Endothelial cell of umbilical vein (primary cell): ENCODE results near the gene MT1M. TPM values are rescaled to one million over a fixed set of nuclear protein-coding genes. Genes with fewer than 3 reads are reported as not detected.
A peak's percentile ranks its signal among the peaks of the same experiment; 100 is the strongest.

ENCODE experiments used
- BruUV-seq: library from RNA; stranded (reverse); fragments of 400-500 nt; replicated peaks from 2 replicates; lab custom pipeline; 2021; lab: Mats Ljungman, UMichigan
- CTCF ChIA-PET: fragments of 300-600, 350-600 bp; sonication (Branson Sonifier 250); formaldehyde crosslinking; loops from one replicate; lab custom pipeline; 2021; ENCODE audit warnings: antibody characterized with exemption, inconsistent platforms; lab: Charles Lee
- POLR2A ChIA-PET: fragments of 300-600, 350-600 bp; sonication (Branson Sonifier 250); formaldehyde crosslinking; loops from one replicate; lab custom pipeline; 2021; ENCODE audit warnings: antibody characterized with exemption, inconsistent platforms; lab: Charles Lee
- DNase-seq: peaks from one replicate; pipeline ENCODE4 v3.0.0-alpha.2; 2011; ENCODE audit warnings: low read depth, low spot score
- FAIRE-seq: peaks from 2 replicates; lab custom pipeline; 2011; peaks lifted over from hg19 to GRCh38; lab: Jason Lieb, UNC
- H2AFZ ChIP-seq: 2 replicates; pipeline ENCODE4 v1.6.0; 2012; ENCODE audit warnings: low read depth, low read length, control low read depth, inconsistent platforms
- H3K27ac ChIP-seq: 2 replicates; pipeline ENCODE4 v1.5.1; 2011; ENCODE audit warnings: low read depth, mild to moderate bottlenecking, control low read depth, low read length, moderate library complexity; ENCODE audit not compliant: insufficient read depth
- H3K27me3 ChIP-seq, 2 experiments: 2 replicates each; pipeline versions ENCODE4 v1.6.0 to v1.6.1; 2011; ENCODE audit warnings: low read length in 2 of 2, mixed read lengths in 1 of 2; ENCODE audit not compliant: control insufficient read depth in 2 of 2, insufficient read depth in 2 of 2
- H3K36me3 ChIP-seq, 2 experiments: 2 replicates in 1 of 2; 3 replicates in 1 of 2; pipeline ENCODE4 v1.5.1; 2011; ENCODE audit warnings: low read length in 2 of 2, mild to moderate bottlenecking in 1 of 2, moderate library complexity in 1 of 2; ENCODE audit not compliant: control insufficient read depth in 2 of 2, insufficient read depth in 2 of 2; ENCODE audit errors: extremely low read depth in 1 of 2
- H3K4me1 ChIP-seq: 3 replicates; pipeline ENCODE4 v1.5.1; 2011; ENCODE audit warnings: mild to moderate bottlenecking, low read length; ENCODE audit not compliant: control insufficient read depth, insufficient read depth; ENCODE audit errors: extremely low read depth
- H3K4me2 ChIP-seq: 2 replicates; pipeline ENCODE4 v1.6.1; 2011; ENCODE audit warnings: low read length, control low read depth, mixed read lengths; ENCODE audit not compliant: insufficient read depth
- H3K4me3 ChIP-seq, 3 experiments: fragments of 200-600 bp in 1 of 3; sonication (generic), shearing (Covaris generic) in 1 of 3; replicated peaks in 1 of 3; 2 replicates each; pipeline ENCODE4 v1.5.1; 2011 to 2016; ENCODE audit warnings: control low read depth in 3 of 3, low read length in 3 of 3, mild to moderate bottlenecking in 2 of 3, inconsistent platforms in 1 of 3, low read depth in 1 of 3, moderate library complexity in 1 of 3; ENCODE audit not compliant: insufficient read depth in 1 of 3
- H3K79me2 ChIP-seq: 2 replicates; pipeline ENCODE4 v1.6.0; 2012; ENCODE audit warnings: low read length, inconsistent platforms; ENCODE audit not compliant: control insufficient read depth, insufficient read depth
- H3K9ac ChIP-seq: replicated peaks from 2 replicates; pipeline ENCODE3; 2011; ENCODE audit warnings: low read length, control low read depth; ENCODE audit not compliant: insufficient read depth; ENCODE audit errors: extremely low read depth
- H3K9me1 ChIP-seq: replicated peaks from 3 replicates; pipeline ENCODE4 v1.6.0; 2011; ENCODE audit warnings: mild to moderate bottlenecking, low read length; ENCODE audit not compliant: control insufficient read depth, insufficient read depth; ENCODE audit errors: extremely low read depth
- H3K9me3 ChIP-seq: replicated peaks from 2 replicates; pipeline ENCODE4 v1.5.1; 2012; ENCODE audit warnings: low read length, inconsistent platforms; ENCODE audit not compliant: control insufficient read depth, insufficient read depth
- H4K20me1 ChIP-seq: replicated peaks from 2 replicates; pipeline ENCODE3; 2011; ENCODE audit warnings: mild to moderate bottlenecking, low read length; ENCODE audit not compliant: control insufficient read depth, insufficient read depth; ENCODE audit errors: extremely low read depth
- EZH2 ChIP-seq: IDR thresholded peaks from 2 replicates; pipeline ENCODE4 v1.6.1; 2012; ENCODE audit warnings: borderline replicate concordance, low read depth, mild to moderate bottlenecking, moderate library complexity, low read length, inconsistent platforms; ENCODE audit not compliant: severe bottlenecking
- FOS ChIP-seq: IDR thresholded peaks from 2 replicates; pipeline ENCODE4 v1.6.1; 2011; ENCODE audit warnings: mild to moderate bottlenecking, low read length, moderate library complexity, borderline replicate concordance; ENCODE audit not compliant: insufficient read depth
- GATA2 ChIP-seq: IDR thresholded peaks from 2 replicates; pipeline ENCODE4 v1.7.0; 2011; ENCODE audit warnings: low read depth, mild to moderate bottlenecking, moderate library complexity, mixed read lengths, low read length; ENCODE audit not compliant: insufficient read length, insufficient read depth
- JUN ChIP-seq: IDR thresholded peaks from 2 replicates; pipeline ENCODE4 v1.6.1; 2011; ENCODE audit warnings: borderline replicate concordance, low read depth; ENCODE audit not compliant: insufficient read length, insufficient read depth
- MYC ChIP-seq: IDR thresholded peaks from one replicate; pipeline ENCODE4 v1.6.1; 2011; ENCODE audit warnings: mild to moderate bottlenecking, low read depth, low read length
- POLR2A ChIP-seq: IDR thresholded peaks from 2 replicates; pipeline ENCODE4 v1.6.1; 2012; ENCODE audit warnings: low read depth, mild to moderate bottlenecking, control low read depth, low read length
- POLR2AphosphoS5 ChIP-seq: IDR thresholded peaks from 2 replicates; pipeline ENCODE4 v1.6.1; 2012; ENCODE audit warnings: low read depth, mild to moderate bottlenecking, control low read depth, low read length, moderate library complexity; ENCODE audit not compliant: insufficient read depth
- dilution Hi-C: fragments of 300-500 bp; cut with MboI; formaldehyde crosslinking; loops from one replicate; pipeline ENCODE4 v1.15.0; 2019; ENCODE audit warnings: low sequenced_read_pairs; ENCODE audit not compliant: extremely low pct_ligation_motif_present
- intact Hi-C: fragments of 100-400 bp; cut with micrococcal nuclease; formaldehyde crosslinking; loops from one replicate; pipeline ENCODE4 v1.10.0; 2022
- polyA plus RNA-seq, 4 experiments: library from polyadenylated mRNA; depleted of rRNA in 3 of 4; stranded (reverse) in 3 of 4; unstranded in 1 of 4; fragments of >200 nt; gene quantifications; 2 replicates each; pipeline versions ENCODE4 v1.2.1 to v1.2.3, GENCODE V29; 2011 to 2012; ENCODE audit warnings: missing spikeins in 1 of 4
- total RNA-seq: library from RNA; stranded (reverse); gene quantifications from 2 replicates; pipeline ENCODE4 v1.2.3, GENCODE V29; 2021
- TF ChIP-seq, protein P1 (sequence below), 2 donors: IDR thresholded peaks; 1 replicate in 1 of 2; 2 replicates in 1 of 2; pipeline ENCODE4 v1.5.1; 2011; ENCODE audit warnings: low read length in 2 of 2, mild to moderate bottlenecking in 2 of 2, moderate library complexity in 2 of 2, control low read depth in 1 of 2, inconsistent platforms in 1 of 2, low read depth in 1 of 2; ENCODE audit not compliant: insufficient read depth in 1 of 2; ENCODE audit errors: extremely low read depth in 1 of 2
- TF ChIP-seq, protein P2 (sequence below): IDR thresholded peaks from 2 replicates; pipeline ENCODE4 v1.6.1; 2011; ENCODE audit not compliant: insufficient read depth, insufficient read length

MT1M gene
- total and polyA plus RNA-seq, 2 donors (not counting 3 experiments of a cell fraction or from before 2014, with no cell fraction given) = 4.3 to 4.6 TPM

DNA sequence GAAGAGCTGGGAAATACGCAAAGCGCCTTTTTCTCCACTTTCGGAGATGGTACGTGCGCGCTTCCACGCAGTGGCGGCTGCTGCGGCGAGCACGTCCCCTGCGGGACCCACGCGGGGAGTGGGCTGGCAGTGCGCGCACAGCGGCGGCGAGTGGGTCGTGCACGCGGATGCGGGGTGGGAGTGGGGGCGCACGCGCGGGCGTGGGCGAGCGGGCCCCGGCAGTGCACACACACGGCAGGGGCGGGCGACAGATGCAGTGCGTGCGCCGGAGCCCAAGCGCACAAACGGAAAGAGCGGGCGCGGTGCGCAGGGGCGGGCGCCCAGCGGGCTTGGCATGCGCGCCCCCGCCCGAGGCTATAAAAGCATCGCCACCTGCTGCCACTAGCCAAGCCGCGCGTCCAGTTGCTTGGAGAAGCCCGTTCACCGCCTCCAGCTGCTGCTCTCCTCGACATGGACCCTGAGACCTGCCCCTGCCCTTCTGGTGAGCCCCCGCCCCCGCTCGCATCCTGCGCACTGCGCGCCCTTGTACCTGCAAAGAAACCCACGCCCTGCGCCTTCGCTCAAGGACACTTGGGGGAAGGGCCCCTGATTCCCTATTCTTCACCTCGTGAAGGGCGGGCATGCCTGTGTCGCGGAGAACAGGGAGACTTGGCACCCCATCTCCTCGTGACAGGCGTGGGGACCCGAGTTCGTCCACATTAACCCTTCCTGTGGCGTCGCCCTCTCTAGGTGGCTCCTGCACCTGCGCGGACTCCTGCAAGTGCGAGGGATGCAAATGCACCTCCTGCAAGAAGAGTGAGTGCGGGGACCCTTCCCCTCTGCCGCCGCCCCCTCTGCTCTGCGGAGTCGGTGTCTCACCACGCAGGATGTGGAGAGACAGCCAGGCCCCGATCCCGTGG, 43.1 kb upstream of the MT1M start, which contains the start of gene MT3:
MT3 (plus strand) TSS at position 388 of the 899 bp plus-strand sequence; CDS start at position 451, 63 bp downstream.
- H3K36me3 ChIP-seq = no peaks in the 10 kb centered on the region
- H4K20me1 ChIP-seq = no peaks in the 10 kb centered on the region
- no peak for DNase-seq
- BruUV-seq = no TSS peak
- no peak within 1 kb of the TSS for H3K27ac ChIP-seq
- peak within 1 kb of the TSS in 2 of 3 experiments; percentile 20 to 32 for H3K4me3 ChIP-seq
- no peak within 1 kb of the TSS for H3K9ac ChIP-seq
- TF ChIP-seq GATA2 (no peak), EZH2 (peak; percentile 61)
- no peaks in the 10 kb centered on the region for H3K4me1 ChIP-seq
- no peaks in the 10 kb centered on the region for H3K79me2 ChIP-seq
- peak within 1 kb of the TSS; percentile 38 for H2AFZ ChIP-seq
- no peaks in the 10 kb centered on the region for H3K9me3 ChIP-seq
- no peak for FAIRE-seq
- no peaks in the 10 kb centered on the region for H3K9me1 ChIP-seq
- peak within 1 kb of the TSS; percentile 56 for H3K4me2 ChIP-seq
- CTCF ChIA-PET = interaction anchor here (1.3 to 4.1 kb wide), 2 partner anchors 12 to 113 kb away, joined by 3 to 26 read pairs; no protein-coding TSS in a partner anchor
- POLR2A ChIA-PET = no interaction called here
- H3K27me3 ChIP-seq = peaks cover 20 to 21% of the 10 kb centered on the region in 2 experiments
- dilution Hi-C loops (no loop called here), intact Hi-C loops (no loop called here)

DNA sequence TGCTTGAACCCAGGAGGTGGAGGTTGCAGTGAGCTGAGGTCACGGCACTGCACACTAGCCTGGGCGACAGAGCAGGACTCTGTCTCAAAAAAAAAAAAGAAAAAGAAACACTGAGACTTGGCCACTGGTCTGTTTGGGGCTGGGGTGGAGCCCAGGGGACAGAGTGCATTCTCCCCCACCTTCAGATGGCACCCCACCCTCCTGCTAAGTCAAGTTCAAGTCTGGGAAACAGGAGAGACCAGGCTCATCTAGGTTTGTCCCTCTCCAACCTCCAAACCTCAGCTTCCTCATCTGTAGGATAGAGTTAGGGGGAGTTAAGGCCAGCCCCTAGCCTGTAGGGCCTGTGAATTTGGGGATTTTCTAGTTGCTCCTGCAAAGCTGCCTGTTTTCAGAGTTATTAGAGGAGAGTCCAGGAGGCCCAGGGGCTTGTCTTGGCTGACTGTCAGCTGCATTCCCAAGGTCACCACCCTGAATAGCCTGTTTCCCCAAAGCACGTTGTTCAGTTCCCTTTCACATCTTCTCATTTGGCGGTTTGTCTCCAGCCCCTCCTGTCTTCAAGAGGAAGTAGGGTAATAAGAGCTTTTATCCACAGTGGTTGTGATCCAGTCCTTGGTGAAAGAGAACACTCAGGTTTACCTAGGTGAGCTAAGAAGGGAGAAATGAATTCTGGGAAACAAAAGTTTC, 40.9 kb upstream of the MT1M start:
- intact Hi-C loops = no loop called here
- POLR2A ChIA-PET = no interaction called here
- peaks cover 18 to 19% of the 10 kb centered on the region in 2 experiments for H3K27me3 ChIP-seq
- H3K9me3 ChIP-seq = no peaks in the 10 kb centered on the region
- TF ChIP-seq JUN = no peak
- no peak for TF ChIP-seq POLR2A
- TF ChIP-seq GATA2 = no peak
- TF ChIP-seq, protein P1, sequence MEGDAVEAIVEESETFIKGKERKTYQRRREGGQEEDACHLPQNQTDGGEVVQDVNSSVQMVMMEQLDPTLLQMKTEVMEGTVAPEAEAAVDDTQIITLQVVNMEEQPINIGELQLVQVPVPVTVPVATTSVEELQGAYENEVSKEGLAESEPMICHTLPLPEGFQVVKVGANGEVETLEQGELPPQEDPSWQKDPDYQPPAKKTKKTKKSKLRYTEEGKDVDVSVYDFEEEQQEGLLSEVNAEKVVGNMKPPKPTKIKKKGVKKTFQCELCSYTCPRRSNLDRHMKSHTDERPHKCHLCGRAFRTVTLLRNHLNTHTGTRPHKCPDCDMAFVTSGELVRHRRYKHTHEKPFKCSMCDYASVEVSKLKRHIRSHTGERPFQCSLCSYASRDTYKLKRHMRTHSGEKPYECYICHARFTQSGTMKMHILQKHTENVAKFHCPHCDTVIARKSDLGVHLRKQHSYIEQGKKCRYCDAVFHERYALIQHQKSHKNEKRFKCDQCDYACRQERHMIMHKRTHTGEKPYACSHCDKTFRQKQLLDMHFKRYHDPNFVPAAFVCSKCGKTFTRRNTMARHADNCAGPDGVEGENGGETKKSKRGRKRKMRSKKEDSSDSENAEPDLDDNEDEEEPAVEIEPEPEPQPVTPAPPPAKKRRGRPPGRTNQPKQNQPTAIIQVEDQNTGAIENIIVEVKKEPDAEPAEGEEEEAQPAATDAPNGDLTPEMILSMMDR (IDR thresholded peaks at IDR 0.05; ENCODE audit: extremely low read depth in 1 of 2, insufficient read depth in 1 of 2, low read depth in 1 of 2, low read length in 2 of 2) = no peak
- TF ChIP-seq, protein P2, sequence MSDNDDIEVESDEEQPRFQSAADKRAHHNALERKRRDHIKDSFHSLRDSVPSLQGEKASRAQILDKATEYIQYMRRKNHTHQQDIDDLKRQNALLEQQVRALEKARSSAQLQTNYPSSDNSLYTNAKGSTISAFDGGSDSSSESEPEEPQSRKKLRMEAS = no peak
- no peak for TF ChIP-seq FOS
- no peak for TF ChIP-seq EZH2
- no peak for TF ChIP-seq MYC
- no peak for TF ChIP-seq POLR2AphosphoS5
- CTCF ChIA-PET = interaction anchor here (0.6 to 4.1 kb wide), 7 partner anchors 10 to 77 kb away, joined by 3 to 26 read pairs (median 6); partner anchors contain the start of gene MT1M
- H3K4me1 ChIP-seq = no peaks in the 10 kb centered on the region
- H3K9ac ChIP-seq = no peak overlapping the region
- no peak overlapping the region for H3K27ac ChIP-seq
- FAIRE-seq (no peak), DNase-seq (no peak)
- H4K20me1 ChIP-seq = no peaks in the 10 kb centered on the region
- H3K4me3 ChIP-seq = no peak overlapping the region
- no peaks in the 10 kb centered on the region for H3K9me1 ChIP-seq
- H2AFZ ChIP-seq = no peak overlapping the region
- no peaks in the 10 kb centered on the region for H3K36me3 ChIP-seq
- H3K79me2 ChIP-seq = no peaks in the 10 kb centered on the region
- BruUV-seq = no TSS peak
- H3K4me2 ChIP-seq = no peak overlapping the region
- dilution Hi-C loops = no loop called here
